Endothelial cell of umbilical vein (primary cell): Measurements from ENCODE around the gene IRAK1BP1. TPM values are rescaled to one million over a fixed set of nuclear protein-coding genes. Genes with fewer than 3 reads are reported as not detected.

Source experiments
- BruUV-seq: library from RNA; stranded (reverse); fragments of 400-500 nt; replicated peaks from 2 replicates; lab custom pipeline; 2021; lab: Mats Ljungman, UMichigan
- CTCF ChIA-PET: fragments of 300-600, 350-600 bp; sonication (Branson Sonifier 250); formaldehyde crosslinking; loops from one replicate; lab custom pipeline; 2021; ENCODE audit warnings: antibody characterized with exemption, inconsistent platforms; lab: Charles Lee
- POLR2A ChIA-PET: fragments of 300-600, 350-600 bp; sonication (Branson Sonifier 250); formaldehyde crosslinking; loops from one replicate; lab custom pipeline; 2021; ENCODE audit warnings: antibody characterized with exemption, inconsistent platforms; lab: Charles Lee
- DNase-seq: peaks from one replicate; pipeline ENCODE4 v3.0.0-alpha.2; 2011; ENCODE audit warnings: low read depth, low spot score
- FAIRE-seq: peaks from 2 replicates; lab custom pipeline; 2011; peaks lifted over from hg19 to GRCh38; lab: Jason Lieb, UNC
- H2AFZ ChIP-seq: 2 replicates; pipeline ENCODE4 v1.6.0; 2012; ENCODE audit warnings: low read depth, low read length, control low read depth, inconsistent platforms
- H3K27ac ChIP-seq: 2 replicates; pipeline ENCODE4 v1.5.1; 2011; ENCODE audit warnings: low read depth, mild to moderate bottlenecking, control low read depth, low read length, moderate library complexity; ENCODE audit not compliant: insufficient read depth
- H3K27me3 ChIP-seq, 2 experiments: 2 replicates each; pipeline versions ENCODE4 v1.6.0 to v1.6.1; 2011; ENCODE audit warnings: low read length in 2 of 2, mixed read lengths in 1 of 2; ENCODE audit not compliant: control insufficient read depth in 2 of 2, insufficient read depth in 2 of 2
- H3K36me3 ChIP-seq, 2 experiments: 2 replicates in 1 of 2; 3 replicates in 1 of 2; pipeline ENCODE4 v1.5.1; 2011; ENCODE audit warnings: low read length in 2 of 2, mild to moderate bottlenecking in 1 of 2, moderate library complexity in 1 of 2; ENCODE audit not compliant: control insufficient read depth in 2 of 2, insufficient read depth in 2 of 2; ENCODE audit errors: extremely low read depth in 1 of 2
- H3K4me1 ChIP-seq: 3 replicates; pipeline ENCODE4 v1.5.1; 2011; ENCODE audit warnings: mild to moderate bottlenecking, low read length; ENCODE audit not compliant: control insufficient read depth, insufficient read depth; ENCODE audit errors: extremely low read depth
- H3K4me2 ChIP-seq: 2 replicates; pipeline ENCODE4 v1.6.1; 2011; ENCODE audit warnings: low read length, control low read depth, mixed read lengths; ENCODE audit not compliant: insufficient read depth
- H3K4me3 ChIP-seq, 3 experiments: fragments of 200-600 bp in 1 of 3; sonication (generic), shearing (Covaris generic) in 1 of 3; replicated peaks in 1 of 3; 2 replicates each; pipeline ENCODE4 v1.5.1; 2011 to 2016; ENCODE audit warnings: control low read depth in 3 of 3, low read length in 3 of 3, mild to moderate bottlenecking in 2 of 3, inconsistent platforms in 1 of 3, low read depth in 1 of 3, moderate library complexity in 1 of 3; ENCODE audit not compliant: insufficient read depth in 1 of 3
- H3K79me2 ChIP-seq: 2 replicates; pipeline ENCODE4 v1.6.0; 2012; ENCODE audit warnings: low read length, inconsistent platforms; ENCODE audit not compliant: control insufficient read depth, insufficient read depth
- H3K9ac ChIP-seq: replicated peaks from 2 replicates; pipeline ENCODE3; 2011; ENCODE audit warnings: low read length, control low read depth; ENCODE audit not compliant: insufficient read depth; ENCODE audit errors: extremely low read depth
- H3K9me1 ChIP-seq: replicated peaks from 3 replicates; pipeline ENCODE4 v1.6.0; 2011; ENCODE audit warnings: mild to moderate bottlenecking, low read length; ENCODE audit not compliant: control insufficient read depth, insufficient read depth; ENCODE audit errors: extremely low read depth
- H3K9me3 ChIP-seq: replicated peaks from 2 replicates; pipeline ENCODE4 v1.5.1; 2012; ENCODE audit warnings: low read length, inconsistent platforms; ENCODE audit not compliant: control insufficient read depth, insufficient read depth
- H4K20me1 ChIP-seq: replicated peaks from 2 replicates; pipeline ENCODE3; 2011; ENCODE audit warnings: mild to moderate bottlenecking, low read length; ENCODE audit not compliant: control insufficient read depth, insufficient read depth; ENCODE audit errors: extremely low read depth
- EZH2 ChIP-seq: IDR thresholded peaks from 2 replicates; pipeline ENCODE4 v1.6.1; 2012; ENCODE audit warnings: borderline replicate concordance, low read depth, mild to moderate bottlenecking, moderate library complexity, low read length, inconsistent platforms; ENCODE audit not compliant: severe bottlenecking
- FOS ChIP-seq: IDR thresholded peaks from 2 replicates; pipeline ENCODE4 v1.6.1; 2011; ENCODE audit warnings: mild to moderate bottlenecking, low read length, moderate library complexity, borderline replicate concordance; ENCODE audit not compliant: insufficient read depth
- GATA2 ChIP-seq: IDR thresholded peaks from 2 replicates; pipeline ENCODE4 v1.7.0; 2011; ENCODE audit warnings: low read depth, mild to moderate bottlenecking, moderate library complexity, mixed read lengths, low read length; ENCODE audit not compliant: insufficient read length, insufficient read depth
- JUN ChIP-seq: IDR thresholded peaks from 2 replicates; pipeline ENCODE4 v1.6.1; 2011; ENCODE audit warnings: borderline replicate concordance, low read depth; ENCODE audit not compliant: insufficient read length, insufficient read depth
- MYC ChIP-seq: IDR thresholded peaks from one replicate; pipeline ENCODE4 v1.6.1; 2011; ENCODE audit warnings: mild to moderate bottlenecking, low read depth, low read length
- POLR2A ChIP-seq: IDR thresholded peaks from 2 replicates; pipeline ENCODE4 v1.6.1; 2012; ENCODE audit warnings: low read depth, mild to moderate bottlenecking, control low read depth, low read length
- POLR2AphosphoS5 ChIP-seq: IDR thresholded peaks from 2 replicates; pipeline ENCODE4 v1.6.1; 2012; ENCODE audit warnings: low read depth, mild to moderate bottlenecking, control low read depth, low read length, moderate library complexity; ENCODE audit not compliant: insufficient read depth
- dilution Hi-C: fragments of 300-500 bp; cut with MboI; formaldehyde crosslinking; loops from one replicate; pipeline ENCODE4 v1.15.0; 2019; ENCODE audit warnings: low sequenced_read_pairs; ENCODE audit not compliant: extremely low pct_ligation_motif_present
- intact Hi-C: fragments of 100-400 bp; cut with micrococcal nuclease; formaldehyde crosslinking; loops from one replicate; pipeline ENCODE4 v1.10.0; 2022
- polyA plus RNA-seq, 4 experiments: library from polyadenylated mRNA; depleted of rRNA in 3 of 4; stranded (reverse) in 3 of 4; unstranded in 1 of 4; fragments of >200 nt; gene quantifications; 2 replicates each; pipeline versions ENCODE4 v1.2.1 to v1.2.3, GENCODE V29; 2011 to 2012; ENCODE audit warnings: missing spikeins in 1 of 4
- total RNA-seq: library from RNA; stranded (reverse); gene quantifications from 2 replicates; pipeline ENCODE4 v1.2.3, GENCODE V29; 2021
- TF ChIP-seq, protein P1 (sequence below): IDR thresholded peaks from 2 replicates; pipeline ENCODE4 v1.6.1; 2011; ENCODE audit not compliant: insufficient read depth, insufficient read length
- TF ChIP-seq, protein P2 (sequence below), 2 donors: IDR thresholded peaks; 1 replicate in 1 of 2; 2 replicates in 1 of 2; pipeline ENCODE4 v1.5.1; 2011; ENCODE audit warnings: low read length in 2 of 2, mild to moderate bottlenecking in 2 of 2, moderate library complexity in 2 of 2, control low read depth in 1 of 2, inconsistent platforms in 1 of 2, low read depth in 1 of 2; ENCODE audit not compliant: insufficient read depth in 1 of 2; ENCODE audit errors: extremely low read depth in 1 of 2

IRAK1BP1 gene
- total and polyA plus RNA-seq, 2 donors (not counting 3 experiments of a cell fraction or from before 2014, with no cell fraction given), result 1.8 to 3.0 TPM

DNA sequence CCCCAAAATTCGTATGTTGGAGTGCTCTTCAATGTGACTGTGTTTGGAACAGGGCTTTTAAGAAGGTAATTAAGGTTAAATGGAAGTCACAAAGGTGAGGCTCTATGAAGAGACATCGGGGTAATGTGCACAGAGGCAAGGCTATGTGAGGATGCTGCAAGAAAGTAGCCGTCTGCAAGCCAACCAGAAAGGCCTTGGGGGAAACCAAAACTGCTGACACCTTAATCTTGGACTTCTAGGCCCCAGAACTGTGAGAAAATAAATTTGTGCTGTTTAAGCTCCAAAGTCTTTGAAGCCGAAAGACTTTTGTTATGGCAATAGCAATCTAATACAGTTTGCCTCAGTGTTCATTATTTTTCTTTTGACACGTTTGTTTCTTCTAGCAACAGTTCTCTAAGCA lies 2.4 kb upstream of the IRAK1BP1 start:
- H2AFZ ChIP-seq, result no peak overlapping the region
- H3K9ac ChIP-seq, result no peak overlapping the region
- BruUV-seq, result no TSS peak
- H4K20me1 ChIP-seq, result no peaks in the 10 kb centered on the region
- H3K9me3 ChIP-seq, result no peaks in the 10 kb centered on the region
- no peak overlapping the region for H3K27ac ChIP-seq
- H3K9me1 ChIP-seq, result no peaks in the 10 kb centered on the region
- dilution Hi-C loops (no loop called here), intact Hi-C loops (loop anchor here (5.0 kb wide), 1 partner anchor 367 kb away; the partner anchor contains the start of gene HMGN3)
- TF ChIP-seq, protein P1, sequence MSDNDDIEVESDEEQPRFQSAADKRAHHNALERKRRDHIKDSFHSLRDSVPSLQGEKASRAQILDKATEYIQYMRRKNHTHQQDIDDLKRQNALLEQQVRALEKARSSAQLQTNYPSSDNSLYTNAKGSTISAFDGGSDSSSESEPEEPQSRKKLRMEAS, result no peak
- TF ChIP-seq MYC (no peak), POLR2A (no peak), EZH2 (no peak), JUN (no peak), GATA2 (no peak), POLR2AphosphoS5 (no peak), FOS (no peak)
- TF ChIP-seq, protein P2, sequence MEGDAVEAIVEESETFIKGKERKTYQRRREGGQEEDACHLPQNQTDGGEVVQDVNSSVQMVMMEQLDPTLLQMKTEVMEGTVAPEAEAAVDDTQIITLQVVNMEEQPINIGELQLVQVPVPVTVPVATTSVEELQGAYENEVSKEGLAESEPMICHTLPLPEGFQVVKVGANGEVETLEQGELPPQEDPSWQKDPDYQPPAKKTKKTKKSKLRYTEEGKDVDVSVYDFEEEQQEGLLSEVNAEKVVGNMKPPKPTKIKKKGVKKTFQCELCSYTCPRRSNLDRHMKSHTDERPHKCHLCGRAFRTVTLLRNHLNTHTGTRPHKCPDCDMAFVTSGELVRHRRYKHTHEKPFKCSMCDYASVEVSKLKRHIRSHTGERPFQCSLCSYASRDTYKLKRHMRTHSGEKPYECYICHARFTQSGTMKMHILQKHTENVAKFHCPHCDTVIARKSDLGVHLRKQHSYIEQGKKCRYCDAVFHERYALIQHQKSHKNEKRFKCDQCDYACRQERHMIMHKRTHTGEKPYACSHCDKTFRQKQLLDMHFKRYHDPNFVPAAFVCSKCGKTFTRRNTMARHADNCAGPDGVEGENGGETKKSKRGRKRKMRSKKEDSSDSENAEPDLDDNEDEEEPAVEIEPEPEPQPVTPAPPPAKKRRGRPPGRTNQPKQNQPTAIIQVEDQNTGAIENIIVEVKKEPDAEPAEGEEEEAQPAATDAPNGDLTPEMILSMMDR (IDR thresholded peaks at IDR 0.05; ENCODE audit: extremely low read depth in 1 of 2, insufficient read depth in 1 of 2, low read depth in 1 of 2, low read length in 2 of 2), result no peak
- no peaks in the 10 kb centered on the region for H3K36me3 ChIP-seq
- H3K27me3 ChIP-seq, result no peaks in the 10 kb centered on the region
- FAIRE-seq (no peak), DNase-seq (no peak)
- no peak overlapping the region for H3K4me3 ChIP-seq
- peaks cover 8% of the 10 kb centered on the region for H3K4me1 ChIP-seq
- ChIA-PET POLR2A (no interaction called here), CTCF (no interaction called here)
- H3K79me2 ChIP-seq, result no peaks in the 10 kb centered on the region
- no peak overlapping the region for H3K4me2 ChIP-seq
